ENCODE results near the gene HBZ.
"Not testable (repeated sequence)": the region's sequence is repeated elsewhere in the genome, so short reads cannot be mapped to it uniquely, and the experiment has no call there.

GRCh38 chr16:176477-177382 is 24.3 kb downstream of the HBZ start, which contains the start of gene HBA1:
- TF ChIP-seq CTCF (IDR thresholded peaks at IDR 0.05 in 2 of 3, conservative IDR thresholded peaks at IDR 0.05 in 1 of 3; ENCODE audit: borderline replicate concordance in 1 of 3, insufficient read depth in 1 of 3, low read depth in 2 of 3, low read length in 2 of 3); ZBTB33 (IDR thresholded peaks at IDR 0.05; ENCODE audit: extremely low read depth, insufficient replicate concordance, low read length); POLR2AphosphoS5 (IDR thresholded peaks at IDR 0.05; ENCODE audit: low read depth, low read length): not testable (repeated sequence)

Data from HCT116 (cell line).